Measurements from ENCODE around the gene LIMS2. TPM values are rescaled to one million over a fixed set of nuclear protein-coding genes. Genes with fewer than 3 reads are reported as not detected.

Gene LIMS2
- total and polyA plus RNA-seq, 2 of the 8 experiments (the other 6 are each of a cell fraction or from before 2014, with no cell fraction given): 3.3 to 4.8 TPM

DNA sequence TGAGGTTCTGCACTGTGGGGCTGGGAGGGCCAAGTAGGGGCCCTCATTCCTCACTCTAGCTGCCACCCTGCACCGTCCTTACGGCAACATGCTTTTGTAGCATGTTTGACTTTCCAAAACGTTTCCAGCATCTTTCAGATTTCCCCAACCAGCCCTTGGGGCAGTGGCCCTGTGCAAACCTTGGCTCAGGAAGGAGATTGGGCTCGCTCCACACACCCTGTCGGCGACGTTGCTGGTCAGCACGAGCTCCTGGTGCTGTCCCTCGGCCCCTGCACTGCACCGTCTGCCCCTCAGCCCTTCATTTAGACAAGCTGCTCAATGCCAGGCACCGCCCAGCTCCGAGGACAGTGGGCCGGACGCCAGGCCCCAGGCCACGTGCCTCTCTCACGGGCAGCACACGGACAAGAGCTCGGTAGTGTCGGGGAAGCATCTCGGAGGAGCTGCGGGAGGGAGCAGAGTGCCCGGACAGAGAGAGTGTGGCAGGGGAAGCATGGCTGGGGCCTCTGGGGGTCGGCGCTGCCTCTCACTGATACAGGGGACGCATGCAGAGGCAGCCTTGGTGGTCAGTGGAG, 22.5 kb downstream of the LIMS2 start:
- Histone ChIP-seq H3K18ac (ENCODE audit: extremely low read depth, low read length) (no peak overlapping the region), H3K4me3 (ENCODE audit: extremely low read depth in 1 of 4, insufficient read depth in 2 of 4, low read depth in 3 of 4, low read length in 4 of 4) (no peak overlapping the region), H3K27ac (ENCODE audit: low read depth, low read length) (no peak overlapping the region), H3K23me2 (ENCODE audit: low read depth, low read length) (no peaks in the 10 kb centered on the region), H2BK15ac (ENCODE audit: low read length) (no peak overlapping the region), H3K79me1 (ENCODE audit: low read depth, low read length) (0 out of 2 replicates have a peak, but pooled peaks cover 3% of the 10 kb centered on the region), H4K20me1 (replicated peaks in 1 of 2; ENCODE audit: control insufficient read depth in 1 of 2, insufficient read depth in 2 of 2, low read length in 2 of 2) (peaks cover 0 to 1% of the 10 kb centered on the region in 2 experiments), H3K4me2 (ENCODE audit: insufficient read depth in 1 of 2, low read depth in 2 of 2, low read length in 2 of 2) (no peak overlapping the region), H3K27me3 (replicated peaks in 1 of 4; ENCODE audit: control insufficient read depth in 3 of 4, extremely low read depth in 1 of 4, insufficient read depth in 3 of 4, low read length in 3 of 4) (peaks cover 0 to 2% (median 0%) of the 10 kb centered on the region in 4 experiments; a peak in 1 of 7 replicates), H3K9me3 (ENCODE audit: insufficient read depth in 2 of 2, low read depth in 1 of 2, low read length in 1 of 2) (no peaks in the 10 kb centered on the region), H3K4ac (replicated peaks; ENCODE audit: insufficient read length, low read depth, low read length) (no peak overlapping the region), H2AFZ (ENCODE audit: low read length) (no peak overlapping the region), H2AK5ac (ENCODE audit: low read depth, low read length) (no peak overlapping the region), H2BK120ac (replicated peaks; ENCODE audit: low read depth, low read length) (no peak overlapping the region), H4K5ac (ENCODE audit: insufficient read length, low read depth, low read length) (no peak overlapping the region), H4K91ac (replicated peaks; ENCODE audit: insufficient read length, low read length) (no peak overlapping the region), H2BK12ac (ENCODE audit: low read depth, low read length) (no peak overlapping the region), H3K4me1 (replicated peaks in 1 of 4; ENCODE audit: control insufficient read depth in 3 of 4, insufficient read depth in 4 of 4, low read length in 3 of 4) (peaks cover 0 to under 1% (median 0%) of the 10 kb centered on the region in 4 experiments; a peak in 2 of 7 replicates), H2BK20ac (ENCODE audit: low read length) (no peak overlapping the region), H3K36me3 (ENCODE audit: control insufficient read depth in 2 of 4, insufficient read depth in 4 of 4, low read length in 3 of 4) (no peaks in the 10 kb centered on the region), H3K79me2 (ENCODE audit: control insufficient read depth in 1 of 2, insufficient read depth in 2 of 2, low read length in 2 of 2) (no peaks in the 10 kb centered on the region), H3K9ac (replicated peaks in 1 of 4; ENCODE audit: extremely low read depth in 1 of 4, low read depth in 3 of 4, low read length in 3 of 4) (no peak overlapping the region), H3K56ac (replicated peaks; ENCODE audit: insufficient read length, low read depth, low read length) (no peak overlapping the region), H2BK5ac (ENCODE audit: low read depth, low read length) (no peak overlapping the region), H3K23ac (ENCODE audit: insufficient read length) (no peak overlapping the region), H4K8ac (ENCODE audit: extremely low read depth, insufficient read depth, low read length) (no peak overlapping the region), H3K14ac (ENCODE audit: insufficient read length) (no peak overlapping the region)
- ChIA-PET POLR2A (ENCODE audit: partially characterized antibody) (interaction anchor here (0.9 to 1.0 kb wide), 2 partner anchors 126 to 212 kb away, joined by 3 to 4 read pairs; partner anchors contain the start of gene IWS1), CTCF (ENCODE audit: partially characterized antibody) (interaction anchor here (0.6 to 13.7 kb wide), 9 partner anchors 13 to 96 kb away, joined by 3 to 160 read pairs (median 5); partner anchors contain the start of gene LIMS2)
- TF ChIP-seq SRF (IDR thresholded peaks at IDR 0.05; ENCODE audit: low read depth, low read length): no peak
- TF ChIP-seq CHD2 (IDR thresholded peaks at IDR 0.05; ENCODE audit: low read length): no peak
- no peak for TF ChIP-seq FOSL1 (IDR thresholded peaks at IDR 0.05; ENCODE audit: insufficient read depth, low read depth, low read length)
- TF ChIP-seq KDM4A (IDR thresholded peaks at IDR 0.05; ENCODE audit: low read depth, low read length, severe bottlenecking): no peak
- no peak for TF ChIP-seq TEAD4 (IDR thresholded peaks at IDR 0.05; ENCODE audit: low read depth, low read length)
- TF ChIP-seq CEBPB (IDR thresholded peaks at IDR 0.05; ENCODE audit: low read depth, low read length): no peak
- TF ChIP-seq GTF2F1 (IDR thresholded peaks at IDR 0.05; ENCODE audit: borderline replicate concordance, low read depth, low read length): no peak
- no peak for TF ChIP-seq TCF12 (IDR thresholded peaks at IDR 0.05; ENCODE audit: low read depth, low read length)
- no peak for TF ChIP-seq MAFK (IDR thresholded peaks at IDR 0.05; ENCODE audit: low read depth, low read length)
- TF ChIP-seq KDM1A (IDR thresholded peaks at IDR 0.05; ENCODE audit: borderline replicate concordance, low read length): no peak
- WGBS, 2 experiments (ENCODE audit: extremely low coverage in 1 of 2, insufficient coverage in 1 of 2, insufficient read length in 1 of 2, insufficient replicate concordance in 2 of 2, low coverage in 1 of 2, low lambda C conversion rate in 2 of 2, missing lambda C conversion rate in 1 of 2): 78% methylated on average over 24 of the region's 25 CpGs; no CpG with 5 or more reads in 1 of the 2 experiments
- FAIRE-seq (no peak), DNase-seq (ENCODE audit: low read depth in 1 of 2, low spot score in 2 of 2) (no peak)
